ENCODE results near the gene PIGW.

Gene PIGW

GRCh38 chr17:36578671-36579070 lies 43.9 kb downstream of the PIGW start:
- no peak for TF ChIP-seq CTCF (IDR thresholded peaks at IDR 0.05; ENCODE audit: extremely low read depth, missing control alignments)
- no peak for DNase-seq (ENCODE audit: low spot score)

GRCh38 chr17:36583787-36584186 lies 49.0 kb downstream of the PIGW start:
- no peak for TF ChIP-seq CTCF (IDR thresholded peaks at IDR 0.05; ENCODE audit: extremely low read depth, missing control alignments)
- DNase-seq (ENCODE audit: low spot score): no peak

- DNase-seq (ENCODE audit: low spot score): no peak
- no peak for TF ChIP-seq CTCF (IDR thresholded peaks at IDR 0.05; ENCODE audit: extremely low read depth, missing control alignments)
Observed at GRCh38 chr17:36586138-36586537, 51.4 kb downstream of the PIGW start.
